Stimulated activated CD4-positive, alpha-beta T cell treated with anti-CD3 and anti-CD28 coated beads, Interleukin-2, amount 100 ng/mL, for 48 hours (primary cell): ENCODE data around the gene POLE2.
A peak's percentile ranks its signal among the peaks of the same experiment; 100 is the strongest.
"Not testable (repeated sequence)": the region's sequence is repeated elsewhere in the genome, so short reads cannot be mapped to it uniquely, and the experiment has no call there.

Source experiments
- DNase-seq, 2 donors: peaks; one replicate each; pipeline ENCODE4 v3.0.0-alpha.2; 2020

POLE2 gene

GRCh38 chr14:49659526-49660455 lies 28.2 kb downstream of the POLE2 start:
- no peak for DNase-seq

- not testable (repeated sequence) for DNase-seq
Measured at GRCh38 chr14:49657500-49657899, 30.5 kb downstream of the POLE2 start.

- DNase-seq, result no peak
Measured at GRCh38 chr14:49654511-49654910, 33.5 kb downstream of the POLE2 start.

- DNase-seq, result no peak
Measured at GRCh38 chr14:49653508-49653907, 34.5 kb downstream of the POLE2 start.

- DNase-seq, result no peak
Measured at GRCh38 chr14:49642163-49642562, 45.9 kb downstream of the POLE2 start.

- no peak for DNase-seq
Measured at GRCh38 chr14:49641697-49642129, 46.3 kb downstream of the POLE2 start.

- no peak for DNase-seq
Measured at GRCh38 chr14:49640540-49641417, 47.2 kb downstream of the POLE2 start.

GRCh38 chr14:49637534-49638078 lies 50.4 kb downstream of the POLE2 start:
- no peak for DNase-seq

- DNase-seq, result no peak
Measured at GRCh38 chr14:49636866-49637265, 51.1 kb downstream of the POLE2 start.

- peak; percentile 48 to 51 for DNase-seq
Measured at GRCh38 chr14:49634547-49635334, 53.3 kb downstream of the POLE2 start, which contains the start of gene DNAAF2. Gene DNAAF2 (minus strand): TSS chr14:49635244. CDS start chr14:49635149, 95 bp downstream.

- peak; percentile 87 to 91 for DNase-seq
Measured at GRCh38 chr14:49633640-49634546, 54.1 kb downstream of the POLE2 start.

GRCh38 chr14:49623941-49624839 lies 63.8 kb downstream of the POLE2 start:
- DNase-seq, result no peak

- no peak for DNase-seq
Measured at GRCh38 chr14:49623387-49623786, 64.6 kb downstream of the POLE2 start.

GRCh38 chr14:49622022-49622607 lies 65.9 kb downstream of the POLE2 start:
- DNase-seq, result no peak

- DNase-seq, result peak in 1 of 2 donors; percentile 46
Measured at GRCh38 chr14:49621114-49621881, 66.7 kb downstream of the POLE2 start.

- DNase-seq, result peak; percentile 89 to 90
Measured at GRCh38 chr14:49620182-49621113, 67.6 kb downstream of the POLE2 start, which contains the start of the genes MGAT2 and RPL36AL. Gene MGAT2 (plus strand): TSS chr14:49620799. CDS start chr14:49621269, 470 bp downstream. Gene RPL36AL (minus strand): TSS chr14:49620626. CDS start chr14:49619104, 1,522 bp downstream.

GRCh38 chr14:49619730-49620129 lies 68.3 kb downstream of the POLE2 start:
- no peak for DNase-seq
